ENCODE results near the gene POLR2E. TPM values are rescaled to one million over a fixed set of nuclear protein-coding genes. Genes with fewer than 3 reads are reported as not detected.

POLR2E gene
- polyA plus RNA-seq, 1 of the 3 experiments (the other 2 are of a cell fraction), result 283 TPM

DNA sequence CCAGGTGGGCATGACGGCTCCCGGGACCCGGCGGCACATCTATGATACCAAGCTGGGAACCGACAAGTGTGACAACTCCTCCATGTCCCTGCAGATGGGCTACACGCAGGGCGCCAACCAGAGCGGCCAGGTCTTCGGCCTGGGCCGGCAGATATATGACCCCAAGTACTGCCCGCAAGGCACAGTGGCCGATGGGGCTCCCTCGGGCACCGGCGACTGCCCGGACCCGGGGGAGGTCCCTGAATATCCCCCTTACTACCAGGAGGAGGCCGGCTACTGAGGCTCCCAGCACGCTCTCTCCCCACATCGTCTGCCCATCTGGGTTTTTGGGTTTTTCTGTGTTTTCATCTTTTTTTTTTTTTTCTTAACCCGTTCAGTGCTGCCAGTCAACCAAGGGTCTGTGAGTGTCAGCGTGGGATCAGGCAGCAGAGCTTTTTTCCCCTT lies 57.5 kb downstream of the POLR2E start:
- Histone ChIP-seq H2AFZ (ENCODE audit: low read depth) (no peak overlapping the region), H3K9me2 (no peaks in the 10 kb centered on the region), H4K20me1 (ENCODE audit: insufficient read depth) (peaks cover 36% of the 10 kb centered on the region), H3K4me2 (no peak overlapping the region), H3K9ac (no peak overlapping the region), H3K4me1 (ENCODE audit: control insufficient read depth in 1 of 2, insufficient read depth in 2 of 2, low read depth in 1 of 2, low read length in 1 of 2) (peaks cover 0 to 26% of the 10 kb centered on the region in 2 experiments; a peak in 2 of 4 replicates), H3K27ac (ENCODE audit: low read depth in 2 of 2, low read length in 1 of 2) (no peak overlapping the region), H3K36me3 (replicated peaks in 1 of 2; ENCODE audit: control insufficient read depth in 1 of 2, insufficient read depth in 2 of 2, low read length in 1 of 2) (peaks cover 10 to 22% of the 10 kb centered on the region in 2 experiments), H3F3A (replicated peaks; ENCODE audit: insufficient read depth) (peaks cover 36% of the 10 kb centered on the region), H3K27me3 (ENCODE audit: insufficient read depth) (no peaks in the 10 kb centered on the region), H3K4me3 (ENCODE audit: low read depth in 2 of 2, low read length in 1 of 2) (no peak overlapping the region), H3K79me2 (ENCODE audit: insufficient read depth) (peaks cover 7% of the 10 kb centered on the region; the same call in 1 of the 2 replicates), H3K9me3 (no peaks in the 10 kb centered on the region)
- POLR2A ChIA-PET, result interaction anchor here (1.1 kb wide), 1 partner anchor 15 kb away, joined by 4 read pairs; no protein-coding TSS in a partner anchor
- TF ChIP-seq GABPA (IDR thresholded peaks at IDR 0.05; ENCODE audit: low read depth), result no peak
- TF ChIP-seq GATA2 (CRISPR knock-in tag; IDR thresholded peaks at IDR 0.05), result no peak
- TF ChIP-seq IRF3 (IDR thresholded peaks at IDR 0.05; ENCODE audit: low read depth, low read length), result no peak
- TF ChIP-seq, protein P1, sequence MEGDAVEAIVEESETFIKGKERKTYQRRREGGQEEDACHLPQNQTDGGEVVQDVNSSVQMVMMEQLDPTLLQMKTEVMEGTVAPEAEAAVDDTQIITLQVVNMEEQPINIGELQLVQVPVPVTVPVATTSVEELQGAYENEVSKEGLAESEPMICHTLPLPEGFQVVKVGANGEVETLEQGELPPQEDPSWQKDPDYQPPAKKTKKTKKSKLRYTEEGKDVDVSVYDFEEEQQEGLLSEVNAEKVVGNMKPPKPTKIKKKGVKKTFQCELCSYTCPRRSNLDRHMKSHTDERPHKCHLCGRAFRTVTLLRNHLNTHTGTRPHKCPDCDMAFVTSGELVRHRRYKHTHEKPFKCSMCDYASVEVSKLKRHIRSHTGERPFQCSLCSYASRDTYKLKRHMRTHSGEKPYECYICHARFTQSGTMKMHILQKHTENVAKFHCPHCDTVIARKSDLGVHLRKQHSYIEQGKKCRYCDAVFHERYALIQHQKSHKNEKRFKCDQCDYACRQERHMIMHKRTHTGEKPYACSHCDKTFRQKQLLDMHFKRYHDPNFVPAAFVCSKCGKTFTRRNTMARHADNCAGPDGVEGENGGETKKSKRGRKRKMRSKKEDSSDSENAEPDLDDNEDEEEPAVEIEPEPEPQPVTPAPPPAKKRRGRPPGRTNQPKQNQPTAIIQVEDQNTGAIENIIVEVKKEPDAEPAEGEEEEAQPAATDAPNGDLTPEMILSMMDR (IDR thresholded peaks at IDR 0.05), result no peak
- TF ChIP-seq ELF1 (IDR thresholded peaks at IDR 0.05), result no peak
- TF ChIP-seq, protein P2, sequence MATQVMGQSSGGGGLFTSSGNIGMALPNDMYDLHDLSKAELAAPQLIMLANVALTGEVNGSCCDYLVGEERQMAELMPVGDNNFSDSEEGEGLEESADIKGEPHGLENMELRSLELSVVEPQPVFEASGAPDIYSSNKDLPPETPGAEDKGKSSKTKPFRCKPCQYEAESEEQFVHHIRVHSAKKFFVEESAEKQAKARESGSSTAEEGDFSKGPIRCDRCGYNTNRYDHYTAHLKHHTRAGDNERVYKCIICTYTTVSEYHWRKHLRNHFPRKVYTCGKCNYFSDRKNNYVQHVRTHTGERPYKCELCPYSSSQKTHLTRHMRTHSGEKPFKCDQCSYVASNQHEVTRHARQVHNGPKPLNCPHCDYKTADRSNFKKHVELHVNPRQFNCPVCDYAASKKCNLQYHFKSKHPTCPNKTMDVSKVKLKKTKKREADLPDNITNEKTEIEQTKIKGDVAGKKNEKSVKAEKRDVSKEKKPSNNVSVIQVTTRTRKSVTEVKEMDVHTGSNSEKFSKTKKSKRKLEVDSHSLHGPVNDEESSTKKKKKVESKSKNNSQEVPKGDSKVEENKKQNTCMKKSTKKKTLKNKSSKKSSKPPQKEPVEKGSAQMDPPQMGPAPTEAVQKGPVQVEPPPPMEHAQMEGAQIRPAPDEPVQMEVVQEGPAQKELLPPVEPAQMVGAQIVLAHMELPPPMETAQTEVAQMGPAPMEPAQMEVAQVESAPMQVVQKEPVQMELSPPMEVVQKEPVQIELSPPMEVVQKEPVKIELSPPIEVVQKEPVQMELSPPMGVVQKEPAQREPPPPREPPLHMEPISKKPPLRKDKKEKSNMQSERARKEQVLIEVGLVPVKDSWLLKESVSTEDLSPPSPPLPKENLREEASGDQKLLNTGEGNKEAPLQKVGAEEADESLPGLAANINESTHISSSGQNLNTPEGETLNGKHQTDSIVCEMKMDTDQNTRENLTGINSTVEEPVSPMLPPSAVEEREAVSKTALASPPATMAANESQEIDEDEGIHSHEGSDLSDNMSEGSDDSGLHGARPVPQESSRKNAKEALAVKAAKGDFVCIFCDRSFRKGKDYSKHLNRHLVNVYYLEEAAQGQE (IDR thresholded peaks at IDR 0.05; ENCODE audit: low read depth, low read length), result no peak
- TF ChIP-seq NFIC (IDR thresholded peaks at IDR 0.05; ENCODE audit: borderline replicate concordance), result no peak
- TF ChIP-seq EZH2phosphoT487 (IDR thresholded peaks at IDR 0.05; ENCODE audit: borderline replicate concordance, low read depth), result no peak
- TF ChIP-seq TCF12 (IDR thresholded peaks at IDR 0.05), result no peak
- TF ChIP-seq RAD21 (IDR thresholded peaks at IDR 0.05; ENCODE audit: low read length), result no peak
- no peak for TF ChIP-seq USF2 (IDR thresholded peaks at IDR 0.05; ENCODE audit: borderline replicate concordance, low read depth, low read length)
- no peak for TF ChIP-seq FOXJ3 (CRISPR knock-in tag; IDR thresholded peaks at IDR 0.05)
- TF ChIP-seq MAX (IDR thresholded peaks at IDR 0.05; ENCODE audit: low read depth), result no peak
- TF ChIP-seq NRF1 (IDR thresholded peaks at IDR 0.05; ENCODE audit: low read depth, low read length), result no peak
- TF ChIP-seq, protein P3, sequence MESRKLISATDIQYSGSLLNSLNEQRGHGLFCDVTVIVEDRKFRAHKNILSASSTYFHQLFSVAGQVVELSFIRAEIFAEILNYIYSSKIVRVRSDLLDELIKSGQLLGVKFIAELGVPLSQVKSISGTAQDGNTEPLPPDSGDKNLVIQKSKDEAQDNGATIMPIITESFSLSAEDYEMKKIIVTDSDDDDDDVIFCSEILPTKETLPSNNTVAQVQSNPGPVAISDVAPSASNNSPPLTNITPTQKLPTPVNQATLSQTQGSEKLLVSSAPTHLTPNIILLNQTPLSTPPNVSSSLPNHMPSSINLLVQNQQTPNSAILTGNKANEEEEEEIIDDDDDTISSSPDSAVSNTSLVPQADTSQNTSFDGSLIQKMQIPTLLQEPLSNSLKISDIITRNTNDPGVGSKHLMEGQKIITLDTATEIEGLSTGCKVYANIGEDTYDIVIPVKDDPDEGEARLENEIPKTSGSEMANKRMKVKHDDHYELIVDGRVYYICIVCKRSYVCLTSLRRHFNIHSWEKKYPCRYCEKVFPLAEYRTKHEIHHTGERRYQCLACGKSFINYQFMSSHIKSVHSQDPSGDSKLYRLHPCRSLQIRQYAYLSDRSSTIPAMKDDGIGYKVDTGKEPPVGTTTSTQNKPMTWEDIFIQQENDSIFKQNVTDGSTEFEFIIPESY (IDR thresholded peaks at IDR 0.05; ENCODE audit: borderline replicate concordance, low read depth), result no peak
- no peak for TF ChIP-seq RFX5 (IDR thresholded peaks at IDR 0.05; ENCODE audit: low read length)
- TF ChIP-seq JUND (IDR thresholded peaks at IDR 0.05), result no peak
- TF ChIP-seq RCOR1 (IDR thresholded peaks at IDR 0.05; ENCODE audit: low read length), result no peak
- TF ChIP-seq, protein P4, sequence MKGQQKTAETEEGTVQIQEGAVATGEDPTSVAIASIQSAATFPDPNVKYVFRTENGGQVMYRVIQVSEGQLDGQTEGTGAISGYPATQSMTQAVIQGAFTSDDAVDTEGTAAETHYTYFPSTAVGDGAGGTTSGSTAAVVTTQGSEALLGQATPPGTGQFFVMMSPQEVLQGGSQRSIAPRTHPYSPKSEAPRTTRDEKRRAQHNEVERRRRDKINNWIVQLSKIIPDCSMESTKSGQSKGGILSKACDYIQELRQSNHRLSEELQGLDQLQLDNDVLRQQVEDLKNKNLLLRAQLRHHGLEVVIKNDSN (IDR thresholded peaks at IDR 0.05; ENCODE audit: borderline replicate concordance, low read depth), result no peak
- TF ChIP-seq, protein P5, sequence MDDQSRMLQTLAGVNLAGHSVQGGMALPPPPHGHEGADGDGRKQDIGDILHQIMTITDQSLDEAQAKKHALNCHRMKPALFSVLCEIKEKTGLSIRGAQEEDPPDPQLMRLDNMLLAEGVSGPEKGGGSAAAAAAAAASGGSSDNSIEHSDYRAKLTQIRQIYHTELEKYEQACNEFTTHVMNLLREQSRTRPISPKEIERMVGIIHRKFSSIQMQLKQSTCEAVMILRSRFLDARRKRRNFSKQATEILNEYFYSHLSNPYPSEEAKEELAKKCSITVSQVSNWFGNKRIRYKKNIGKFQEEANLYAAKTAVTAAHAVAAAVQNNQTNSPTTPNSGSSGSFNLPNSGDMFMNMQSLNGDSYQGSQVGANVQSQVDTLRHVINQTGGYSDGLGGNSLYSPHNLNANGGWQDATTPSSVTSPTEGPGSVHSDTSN (IDR thresholded peaks at IDR 0.05), result no peak
- no peak for DNase-seq
- CTCF ChIA-PET, result interaction anchor here (1.0 to 1.2 kb wide), 2 partner anchors 9 to 27 kb away, joined by 3 to 6 read pairs; no protein-coding TSS in a partner anchor
- whole genome bisulfite sequencing (ENCODE audit: low lambda C conversion rate), result 77% methylated on average over 10 of the region's 22 CpGs
